Pancreas (tissue), 10 donors: ENCODE measurements around the gene GID8. TPM values are rescaled to one million over a fixed set of nuclear protein-coding genes. Genes with fewer than 3 reads are reported as not detected.

Experiments used
- ATAC-seq, 4 donors: fragments of 200-7000 bp; cut with Tn5 transposase; one replicate each; pipeline versions ENCODE4 v1.8.0 to v1.9.1; 2020; ENCODE audit warnings: mild to moderate bottlenecking in 4 of 4, moderate library complexity in 4 of 4
- DNase-seq, 6 donors: peaks; one replicate each; pipeline ENCODE4 v3.0.0-alpha.2; 2020
- FAIRE-seq: peaks from 2 replicates; lab custom pipeline; 2012; peaks lifted over from hg19 to GRCh38; lab: Jason Lieb, UNC
- H3K27ac ChIP-seq, 4 donors: fragments of 200-600 bp; sonication (generic); 1 replicate in 3 of 4; 2 replicates in 1 of 4; pipeline versions ENCODE4 v1.5.0 to v1.8.0; 2020
- H3K27me3 ChIP-seq, 4 donors: fragments of 200-600 bp; one replicate each; pipeline ENCODE4 v1.8.0; 2021
- H3K36me3 ChIP-seq, 3 donors: fragments of 200-600 bp; sonication (generic) in 1 of 3; one replicate each; pipeline versions ENCODE4 v1.5.0 to v1.8.0; 2020 to 2021
- H3K4me1 ChIP-seq, 3 donors: fragments of 200-600 bp; one replicate each; pipeline ENCODE4 v1.8.0; 2021
- H3K4me3 ChIP-seq, 4 donors: fragments of 200-600 bp; sonication (generic) in 2 of 4; one replicate each; pipeline versions ENCODE4 v1.5.0 to v1.8.0; 2020 to 2021
- H3K9me3 ChIP-seq, 4 donors: fragments of 200-600 bp; one replicate each; pipeline ENCODE4 v1.8.0; 2021
- WGBS, 2 donors: extraction: QIAGEN DNeasy Blood & Tissue Kit; methylation state at CpG; one replicate each; pipeline ENCODE4 v1.1.7; 2013; 5-methylcytosine and 5-hydroxymethylcytosine counted together
- intact Hi-C, 3 donors: fragments of 100-400 bp; cut with DNase I; formaldehyde crosslinking; loops; one replicate each; pipeline versions ENCODE4 v1.11.1 to v1.14.2; 2022
- polyA plus RNA-seq, 2 donors: library from polyadenylated mRNA; stranded (reverse); fragments of 200-250 nt; gene quantifications; one replicate each; pipeline ENCODE4 v1.2.3, GENCODE V29; 2013
- total RNA-seq, 6 donors: library from RNA; stranded (reverse); fragmentation: NEBNext Ultra II Directional in 4 of 6; extraction: Animal tissue kit (Norgen Biotek cat#: 25700) in 4 of 6; gene quantifications; one replicate each; pipeline versions ENCODE4 v1.2.1 to v1.2.4, GENCODE V29; 2021 to 2023
- TF ChIP-seq, protein P1 (sequence below), 4 donors: fragments of 200-600 bp; sonication (generic) in 3 of 4; IDR thresholded peaks; one replicate each; pipeline versions ENCODE4 v1.5.0 to v1.8.0; 2021; ENCODE audit warnings: antibody characterized with exemption in 4 of 4
- donor health status: healthy with polysubstance abuse.
- donor health status: DM: no; HTN: no; CAD: no; lungs with moderate emphysema.
- donor health status: DM: no; HTN: no; CAD: no.
- donor health status: control.
- donor health status: control.
- donor health status: Bipolar disorder and iron deficiency.
- donor health status: DM: yes; HTN: yes; CAD: no.
- donor health status: DM: no; HTN: no; CAD: no.
- donor health status: DM: no; HTN: no; CAD: no.
- donor health status: DM: yes; HTN: yes; CAD: no.

The GID8 gene
- total and polyA plus RNA-seq, 8 donors = 6.0 to 22.4 (median 15.5) TPM

DNA sequence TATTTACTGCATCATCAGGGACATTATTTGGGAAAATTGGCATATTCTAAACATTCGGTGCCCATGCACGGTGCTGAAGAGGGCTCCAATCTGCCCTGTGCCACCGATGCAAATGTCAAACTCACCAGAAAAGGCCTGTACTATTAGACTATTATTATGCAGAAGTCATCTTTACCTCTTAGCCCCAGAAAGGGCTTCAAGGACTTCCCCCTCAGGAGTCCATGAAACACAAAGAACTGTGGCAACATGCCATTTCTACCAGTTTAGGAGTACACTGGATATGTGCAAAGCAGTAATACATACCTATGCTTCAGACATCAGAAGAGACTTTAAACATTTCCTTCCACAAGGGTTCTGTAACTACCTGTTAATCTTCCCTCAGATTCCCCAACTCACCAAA is 20.2 kb upstream of the GID8 start:
- Histone ChIP-seq H3K27ac (no peak overlapping the region), H3K4me1 (peaks cover 5 to 67% (median 58%) of the 10 kb centered on the region in 3 donors), H3K36me3 (peaks cover 0 to 5% (median 4%) of the 10 kb centered on the region in 3 donors), H3K9me3 (no peaks in the 10 kb centered on the region), H3K27me3 (no peaks in the 10 kb centered on the region), H3K4me3 (no peak overlapping the region)
- DNase-seq (no peak), FAIRE-seq (no peak), ATAC-seq (no peak)
- intact Hi-C loops = no loop called here
- TF ChIP-seq, protein P1, sequence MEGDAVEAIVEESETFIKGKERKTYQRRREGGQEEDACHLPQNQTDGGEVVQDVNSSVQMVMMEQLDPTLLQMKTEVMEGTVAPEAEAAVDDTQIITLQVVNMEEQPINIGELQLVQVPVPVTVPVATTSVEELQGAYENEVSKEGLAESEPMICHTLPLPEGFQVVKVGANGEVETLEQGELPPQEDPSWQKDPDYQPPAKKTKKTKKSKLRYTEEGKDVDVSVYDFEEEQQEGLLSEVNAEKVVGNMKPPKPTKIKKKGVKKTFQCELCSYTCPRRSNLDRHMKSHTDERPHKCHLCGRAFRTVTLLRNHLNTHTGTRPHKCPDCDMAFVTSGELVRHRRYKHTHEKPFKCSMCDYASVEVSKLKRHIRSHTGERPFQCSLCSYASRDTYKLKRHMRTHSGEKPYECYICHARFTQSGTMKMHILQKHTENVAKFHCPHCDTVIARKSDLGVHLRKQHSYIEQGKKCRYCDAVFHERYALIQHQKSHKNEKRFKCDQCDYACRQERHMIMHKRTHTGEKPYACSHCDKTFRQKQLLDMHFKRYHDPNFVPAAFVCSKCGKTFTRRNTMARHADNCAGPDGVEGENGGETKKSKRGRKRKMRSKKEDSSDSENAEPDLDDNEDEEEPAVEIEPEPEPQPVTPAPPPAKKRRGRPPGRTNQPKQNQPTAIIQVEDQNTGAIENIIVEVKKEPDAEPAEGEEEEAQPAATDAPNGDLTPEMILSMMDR (IDR thresholded peaks at IDR 0.05) = no peak
- 69 to 74% methylated on average over 3 of the region's 3 CpGs for WGBS, 2 donors

DNA sequence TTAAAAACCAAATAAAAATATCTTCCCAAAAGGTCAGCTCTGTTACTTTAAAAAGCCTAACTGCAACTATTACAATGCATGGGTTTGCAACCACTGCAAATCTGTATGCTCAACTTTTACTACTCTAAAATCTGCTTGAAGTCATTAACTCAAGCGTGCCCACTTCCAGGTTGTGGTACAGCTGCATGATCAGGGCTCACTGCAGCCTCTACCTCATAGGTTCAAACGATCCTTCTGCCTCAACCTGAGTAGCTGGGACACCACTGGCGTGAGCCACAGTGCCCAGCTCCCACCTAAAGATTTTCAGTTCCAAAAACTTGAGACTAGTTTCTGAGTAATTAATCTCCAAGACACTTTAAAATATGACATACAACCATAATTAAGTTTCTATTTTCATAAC is 19.8 kb upstream of the GID8 start:
- no peak for FAIRE-seq
- DNase-seq = no peak
- no peak overlapping the region for H3K4me3 ChIP-seq
- 54 to 56% methylated on average over 3 of the region's 3 CpGs for WGBS, 2 donors
- ATAC-seq = no peak
- H3K27ac ChIP-seq = no peak overlapping the region
- H3K4me1 ChIP-seq = peaks cover 8 to 71% (median 63%) of the 10 kb centered on the region in 3 donors
- intact Hi-C loops = no loop called here
- H3K9me3 ChIP-seq = no peaks in the 10 kb centered on the region
- TF ChIP-seq, protein P1 (IDR thresholded peaks at IDR 0.05) = no peak
- peaks cover 0 to 2% (median under 1%) of the 10 kb centered on the region in 3 donors for H3K36me3 ChIP-seq
- H3K27me3 ChIP-seq = no peaks in the 10 kb centered on the region

DNA sequence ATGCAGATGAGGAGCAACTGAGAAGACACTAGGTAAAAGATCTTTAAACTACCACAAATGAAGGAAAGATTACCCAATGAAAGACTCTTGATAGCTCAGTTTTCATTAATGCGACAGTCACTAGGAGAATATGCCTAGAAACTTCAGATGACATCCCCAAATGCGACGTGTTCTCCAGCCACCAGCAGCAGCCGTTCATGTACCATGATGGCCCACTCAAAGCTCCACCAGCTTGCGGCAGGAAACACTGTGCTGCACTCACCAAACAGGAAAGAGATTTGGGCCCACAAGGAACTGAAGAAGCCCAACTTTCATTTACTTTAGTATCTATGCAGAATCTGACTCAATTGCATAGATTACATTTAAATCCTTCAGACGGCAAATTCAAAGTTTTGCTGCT is 19.1 kb upstream of the GID8 start:
- Histone ChIP-seq H3K9me3 (no peaks in the 10 kb centered on the region), H3K27me3 (no peaks in the 10 kb centered on the region), H3K36me3 (no peaks in the 10 kb centered on the region), H3K4me1 (peaks cover 13 to 78% (median 70%) of the 10 kb centered on the region in 3 donors), H3K27ac (no peak overlapping the region), H3K4me3 (no peak overlapping the region)
- WGBS, 2 donors = 77 to 88% methylated on average over 6 of the region's 6 CpGs
- DNase-seq = no peak
- ATAC-seq = no peak
- intact Hi-C loops = no loop called here
- TF ChIP-seq, protein P1 (IDR thresholded peaks at IDR 0.05) = no peak
- no peak for FAIRE-seq

DNA sequence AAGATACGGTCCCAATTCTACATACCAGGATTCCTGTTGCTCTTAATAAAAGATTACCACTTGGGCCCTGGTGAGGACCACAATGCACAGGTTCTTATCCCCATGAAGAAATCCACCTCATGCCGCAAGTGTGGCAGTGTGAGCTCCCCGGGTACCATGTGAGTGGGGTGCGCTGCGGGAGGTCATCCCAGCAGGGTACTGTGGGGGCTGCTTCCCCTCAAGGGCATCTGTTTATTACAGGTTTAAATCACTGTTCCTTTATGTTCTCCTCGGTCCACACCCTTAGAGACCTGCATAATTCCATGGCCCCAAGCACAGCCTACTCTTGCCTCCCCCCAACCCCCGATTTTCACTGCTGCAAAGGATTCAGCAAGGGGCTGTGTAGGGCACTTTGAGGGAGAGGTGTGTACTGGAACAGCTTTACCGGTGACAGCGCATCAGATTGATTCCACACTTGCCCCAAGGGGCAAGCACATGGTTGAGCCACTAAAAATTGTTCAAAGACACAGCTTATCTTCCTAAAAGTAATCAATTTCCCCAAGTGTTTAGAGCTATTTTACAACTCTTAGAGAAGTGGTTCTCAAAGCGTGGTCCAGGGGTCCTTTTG is 17.8 kb upstream of the GID8 start:
- no peak for DNase-seq
- no peak for ATAC-seq
- WGBS, 2 donors = 76 to 78% methylated on average over 10 of the region's 10 CpGs
- no peak for FAIRE-seq
- Histone ChIP-seq H3K9me3 (no peaks in the 10 kb centered on the region), H3K36me3 (no peaks in the 10 kb centered on the region), H3K27me3 (no peaks in the 10 kb centered on the region), H3K27ac (no peak overlapping the region), H3K4me3 (no peak overlapping the region), H3K4me1 (peaks cover 23 to 81% (median 75%) of the 10 kb centered on the region in 3 donors)
- intact Hi-C loops = no loop called here
- TF ChIP-seq, protein P1 (IDR thresholded peaks at IDR 0.05) = no peak

DNA sequence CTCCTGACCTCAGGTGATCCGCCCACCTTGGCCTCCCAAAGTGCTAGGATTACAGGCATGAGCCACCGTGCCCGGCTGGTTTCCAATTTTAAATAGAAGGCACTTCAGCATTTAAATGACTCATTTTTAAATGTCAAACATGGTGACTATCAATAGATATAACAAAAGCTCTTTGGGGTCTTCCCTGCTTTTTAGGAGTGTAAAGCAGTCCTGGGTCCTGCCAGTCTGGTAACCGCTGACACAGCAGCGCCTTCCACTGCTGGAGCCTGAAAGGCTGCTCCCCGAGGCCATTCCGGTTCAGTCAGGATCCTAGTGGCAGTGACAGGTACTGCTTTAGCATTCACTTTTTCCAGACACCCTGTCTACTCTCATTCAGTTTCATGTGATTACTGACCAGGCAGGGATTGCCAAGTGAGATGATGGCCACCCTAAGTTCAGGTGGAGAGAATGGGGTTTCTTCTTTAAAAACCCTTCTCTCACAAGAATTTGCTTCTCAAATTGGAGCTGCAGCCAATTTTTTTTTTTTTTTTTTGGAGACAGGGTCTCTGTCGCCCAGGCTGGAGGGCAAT is 16.7 kb upstream of the GID8 start:
- FAIRE-seq (no peak), ATAC-seq (peak; percentile 39 to 64 (median 55)), DNase-seq (peak in 3 of 6 donors; percentile 40 to 51 (median 48))
- Histone ChIP-seq H3K4me3 (no peak overlapping the region), H3K27ac (peak overlapping the region in 1 of 4 donors; percentile 37), H3K9me3 (no peaks in the 10 kb centered on the region), H3K36me3 (no peaks in the 10 kb centered on the region), H3K4me1 (peaks cover 23 to 76% (median 71%) of the 10 kb centered on the region in 3 donors), H3K27me3 (no peaks in the 10 kb centered on the region)
- intact Hi-C loops = no loop called here
- 38 to 45% methylated on average over 8 of the region's 8 CpGs for WGBS, 2 donors
- TF ChIP-seq, protein P1 (IDR thresholded peaks at IDR 0.05) = peak; percentile 30 to 56 (median 44)
